Loucy (cell line): ENCODE measurements around the gene GRID2.

Experiments
- H2AFZ ChIP-seq: fragments of 200-600 bp; sonication (generic); 2 replicates; pipeline ENCODE4 v1.6.0; 2016; ENCODE audit warnings: antibody characterized with exemption, mild to moderate bottlenecking, low read length, moderate library complexity
- H3F3A ChIP-seq: fragments of 200-600 bp; 2 replicates; pipeline ENCODE4 v1.6.0; 2016; ENCODE audit warnings: antibody characterized with exemption, low read depth, mild to moderate bottlenecking
- H3K27me3 ChIP-seq: fragments of 200-600 bp; sonication (generic); 2 replicates; pipeline ENCODE4 v1.6.1; 2014; ENCODE audit warnings: low read length, mild to moderate bottlenecking; ENCODE audit not compliant: insufficient read depth, poor library complexity, severe bottlenecking
- H3K36me3 ChIP-seq: fragments of 200-600 bp; sonication (generic); 2 replicates; pipeline ENCODE4 v1.6.1; 2016; ENCODE audit warnings: low read length; ENCODE audit not compliant: insufficient read depth
- H3K4me1 ChIP-seq: fragments of 200-600 bp; sonication (generic); 2 replicates; pipeline ENCODE4 v1.5.1; 2014; ENCODE audit warnings: low read length, mild to moderate bottlenecking; ENCODE audit not compliant: insufficient read depth, poor library complexity, severe bottlenecking
- H3K4me2 ChIP-seq: fragments of 200-600 bp; sonication (generic); 2 replicates; pipeline ENCODE4 v1.6.0; 2014; ENCODE audit warnings: antibody characterized with exemption, low read length, low read depth, mild to moderate bottlenecking; ENCODE audit not compliant: poor library complexity, severe bottlenecking
- H3K4me3 ChIP-seq: fragments of 200-600 bp; sonication (generic); 2 replicates; pipeline ENCODE4 v1.5.1; 2014; ENCODE audit warnings: low read length, mild to moderate bottlenecking, mixed read lengths; ENCODE audit not compliant: poor library complexity, severe bottlenecking
- H3K79me2 ChIP-seq: fragments of 200-600 bp; sonication (generic); 2 replicates; pipeline ENCODE4 v1.6.1; 2014; ENCODE audit warnings: low read length; ENCODE audit not compliant: insufficient read depth
- H3K9ac ChIP-seq: fragments of 200-600 bp; sonication (generic); 2 replicates; pipeline ENCODE4 v1.6.0; 2014; ENCODE audit warnings: mild to moderate bottlenecking, low read depth, low read length, moderate library complexity; ENCODE audit not compliant: poor library complexity, severe bottlenecking
- H3K9me2 ChIP-seq: fragments of 200-600 bp; sonication (generic); replicated peaks from 2 replicates; pipeline ENCODE4 v1.6.1; 2016; ENCODE audit warnings: low read depth, low read length, mixed read lengths
- H3K9me3 ChIP-seq: fragments of 200-600 bp; sonication (generic); 2 replicates; pipeline ENCODE4 v1.6.1; 2014; ENCODE audit warnings: mild to moderate bottlenecking, antibody characterized with exemption, low read length, low read depth; ENCODE audit not compliant: insufficient read depth
- H4K20me1 ChIP-seq: fragments of 200-600 bp; sonication (generic); 2 replicates; pipeline ENCODE4 v1.6.0; 2014; ENCODE audit warnings: antibody characterized with exemption, low read length, mild to moderate bottlenecking; ENCODE audit not compliant: insufficient read depth, poor library complexity, severe bottlenecking
- CTCF ChIP-seq: fragments of 200-600 bp; sonication (generic); conservative IDR thresholded peaks from 2 replicates; pipeline ENCODE4 v1.5.1; 2014; ENCODE audit warnings: mild to moderate bottlenecking, antibody characterized with exemption, low read length
- EZH2phosphoT487 ChIP-seq: fragments of 200-600 bp; IDR thresholded peaks from 2 replicates; pipeline ENCODE4 v1.6.1; 2018; ENCODE audit warnings: antibody characterized with exemption, mild to moderate bottlenecking, moderate library complexity, borderline replicate concordance

GRID2 gene

GRCh38 chr4:92677805-92678204 is 374.0 kb downstream of the GRID2 start:
- H4K20me1 ChIP-seq, result no peaks in the 10 kb centered on the region
- no peaks in the 10 kb centered on the region for H3K36me3 ChIP-seq
- H3K9me3 ChIP-seq, result no peaks in the 10 kb centered on the region
- no peaks in the 10 kb centered on the region for H3K27me3 ChIP-seq
- no peak overlapping the region for H2AFZ ChIP-seq
- no peak overlapping the region for H3K9ac ChIP-seq
- H3K4me3 ChIP-seq, result no peak overlapping the region
- H3F3A ChIP-seq, result no peaks in the 10 kb centered on the region
- no peak overlapping the region for H3K4me2 ChIP-seq
- no peaks in the 10 kb centered on the region for H3K4me1 ChIP-seq
- H3K79me2 ChIP-seq, result no peaks in the 10 kb centered on the region
- H3K9me2 ChIP-seq, result no peaks in the 10 kb centered on the region
- TF ChIP-seq EZH2phosphoT487, result no peak
- no peak for TF ChIP-seq CTCF

- Histone ChIP-seq H3K27me3 (no peaks in the 10 kb centered on the region), H3K4me3 (no peak overlapping the region), H3K9me2 (no peaks in the 10 kb centered on the region), H3K9ac (no peak overlapping the region), H4K20me1 (no peaks in the 10 kb centered on the region), H2AFZ (no peak overlapping the region), H3F3A (no peaks in the 10 kb centered on the region), H3K9me3 (no peaks in the 10 kb centered on the region), H3K36me3 (no peaks in the 10 kb centered on the region), H3K79me2 (no peaks in the 10 kb centered on the region), H3K4me2 (no peak overlapping the region), H3K4me1 (no peaks in the 10 kb centered on the region)
- TF ChIP-seq CTCF (no peak), EZH2phosphoT487 (no peak)
Measured at GRCh38 chr4:92678292-92678691, 374.5 kb downstream of the GRID2 start.

GRCh38 chr4:92679149-92679548 is 375.4 kb downstream of the GRID2 start:
- no peaks in the 10 kb centered on the region for H3K9me3 ChIP-seq
- no peak overlapping the region for H2AFZ ChIP-seq
- H3K9me2 ChIP-seq, result no peaks in the 10 kb centered on the region
- H4K20me1 ChIP-seq, result no peaks in the 10 kb centered on the region
- no peak overlapping the region for H3K4me3 ChIP-seq
- TF ChIP-seq CTCF, result no peak
- TF ChIP-seq EZH2phosphoT487, result no peak
- H3K36me3 ChIP-seq, result no peaks in the 10 kb centered on the region
- H3K79me2 ChIP-seq, result no peaks in the 10 kb centered on the region
- no peaks in the 10 kb centered on the region for H3K4me1 ChIP-seq
- H3F3A ChIP-seq, result no peaks in the 10 kb centered on the region
- no peak overlapping the region for H3K9ac ChIP-seq
- H3K4me2 ChIP-seq, result no peak overlapping the region
- H3K27me3 ChIP-seq, result no peaks in the 10 kb centered on the region
